ENCODE data around the gene MCAT.

The MCAT gene

GRCh38 chr22:43173566-43173965, 30.4 kb upstream of the MCAT start:
- in situ Hi-C loops (cut with MboI; ENCODE audit: low pct_unique_long_range_greater_than_20kb, low sequenced_read_pairs, unreplicated experiment): no loop called here
- DNase-seq (ENCODE audit: low spot score): no peak
- TF ChIP-seq, protein P1, sequence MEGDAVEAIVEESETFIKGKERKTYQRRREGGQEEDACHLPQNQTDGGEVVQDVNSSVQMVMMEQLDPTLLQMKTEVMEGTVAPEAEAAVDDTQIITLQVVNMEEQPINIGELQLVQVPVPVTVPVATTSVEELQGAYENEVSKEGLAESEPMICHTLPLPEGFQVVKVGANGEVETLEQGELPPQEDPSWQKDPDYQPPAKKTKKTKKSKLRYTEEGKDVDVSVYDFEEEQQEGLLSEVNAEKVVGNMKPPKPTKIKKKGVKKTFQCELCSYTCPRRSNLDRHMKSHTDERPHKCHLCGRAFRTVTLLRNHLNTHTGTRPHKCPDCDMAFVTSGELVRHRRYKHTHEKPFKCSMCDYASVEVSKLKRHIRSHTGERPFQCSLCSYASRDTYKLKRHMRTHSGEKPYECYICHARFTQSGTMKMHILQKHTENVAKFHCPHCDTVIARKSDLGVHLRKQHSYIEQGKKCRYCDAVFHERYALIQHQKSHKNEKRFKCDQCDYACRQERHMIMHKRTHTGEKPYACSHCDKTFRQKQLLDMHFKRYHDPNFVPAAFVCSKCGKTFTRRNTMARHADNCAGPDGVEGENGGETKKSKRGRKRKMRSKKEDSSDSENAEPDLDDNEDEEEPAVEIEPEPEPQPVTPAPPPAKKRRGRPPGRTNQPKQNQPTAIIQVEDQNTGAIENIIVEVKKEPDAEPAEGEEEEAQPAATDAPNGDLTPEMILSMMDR (IDR thresholded peaks at IDR 0.05; ENCODE audit: extremely low read depth, insufficient read depth, missing control alignments): no peak

GRCh38 chr22:43172191-43172590, 29.0 kb upstream of the MCAT start:
- TF ChIP-seq, protein P1 (IDR thresholded peaks at IDR 0.05; ENCODE audit: extremely low read depth, insufficient read depth, missing control alignments): no peak
- no peak for DNase-seq (ENCODE audit: low spot score)
- in situ Hi-C loops (cut with MboI; ENCODE audit: low pct_unique_long_range_greater_than_20kb, low sequenced_read_pairs, unreplicated experiment): no loop called here

DNA sequence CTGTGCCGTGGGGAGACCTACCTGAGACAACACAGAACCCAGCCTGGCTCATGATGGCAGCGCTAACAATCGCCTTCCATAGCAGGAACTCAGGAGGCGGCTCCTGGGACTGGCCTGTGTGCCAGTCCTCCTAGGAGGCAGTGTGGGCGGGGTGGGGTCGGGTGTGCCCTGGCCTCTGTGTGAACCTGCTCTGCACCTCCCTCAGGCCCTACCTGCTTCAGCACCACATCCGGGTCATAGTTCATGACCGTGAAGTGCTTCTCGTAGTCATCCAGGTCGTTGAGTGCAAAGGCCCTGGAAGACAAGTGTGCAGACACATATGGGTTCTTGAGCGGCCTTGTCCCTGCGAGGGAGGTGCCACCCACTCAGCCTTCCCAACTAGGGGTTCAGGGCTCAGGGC, 28.4 kb upstream of the MCAT start:
- in situ Hi-C loops (cut with MboI; ENCODE audit: low pct_unique_long_range_greater_than_20kb, low sequenced_read_pairs, unreplicated experiment): no loop called here
- no peak for DNase-seq (ENCODE audit: low spot score)
- TF ChIP-seq, protein P1 (IDR thresholded peaks at IDR 0.05; ENCODE audit: extremely low read depth, insufficient read depth, missing control alignments): no peak

DNA sequence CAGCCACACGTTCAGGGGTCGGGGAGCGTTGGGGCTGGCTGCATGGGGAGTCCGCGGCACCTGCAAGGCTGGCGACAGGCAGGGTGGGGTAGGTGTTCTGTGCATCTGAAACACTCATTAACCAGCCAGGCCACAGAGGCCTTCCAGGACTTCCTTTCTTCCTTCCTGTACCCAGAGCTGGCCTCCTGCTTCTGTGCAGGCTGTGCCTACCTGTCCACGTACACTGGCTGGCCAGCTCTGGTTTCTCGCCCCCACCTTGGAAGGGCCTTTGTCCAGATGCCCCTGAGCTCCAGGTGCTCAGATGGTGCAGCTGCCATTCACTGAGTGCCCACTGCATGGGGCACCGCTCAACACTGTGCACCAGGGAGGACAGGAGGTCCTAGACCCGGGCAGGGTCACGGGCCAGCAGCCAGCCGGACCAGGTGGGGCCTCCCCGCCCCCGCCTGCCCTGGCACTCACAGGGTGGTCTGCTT, 27.9 kb upstream of the MCAT start:
- DNase-seq (ENCODE audit: low spot score): no peak
- in situ Hi-C loops (cut with MboI; ENCODE audit: low pct_unique_long_range_greater_than_20kb, low sequenced_read_pairs, unreplicated experiment): no loop called here
- TF ChIP-seq, protein P1 (IDR thresholded peaks at IDR 0.05; ENCODE audit: extremely low read depth, insufficient read depth, missing control alignments): no peak

DNA sequence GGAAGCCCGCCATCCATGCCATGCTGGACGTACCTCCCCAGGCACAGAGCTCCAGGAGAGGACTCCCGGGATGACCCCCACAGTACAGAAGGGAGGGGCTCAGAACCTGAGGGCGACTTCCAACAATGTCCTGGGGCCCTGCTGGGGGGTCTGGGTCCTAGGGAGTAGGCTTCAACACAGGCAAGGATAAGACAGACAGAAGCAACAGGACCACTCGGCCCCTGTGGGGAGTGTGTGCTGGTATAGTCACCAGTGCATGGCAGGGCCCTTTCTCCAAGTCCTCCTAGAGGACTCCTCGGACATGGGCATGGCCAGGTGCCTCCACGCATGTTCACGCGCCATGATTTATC, 26.9 kb upstream of the MCAT start:
- in situ Hi-C loops (cut with MboI; ENCODE audit: low pct_unique_long_range_greater_than_20kb, low sequenced_read_pairs, unreplicated experiment): no loop called here
- DNase-seq (ENCODE audit: low spot score): no peak
- TF ChIP-seq, protein P1 (IDR thresholded peaks at IDR 0.05; ENCODE audit: extremely low read depth, insufficient read depth, missing control alignments): no peak

DNA sequence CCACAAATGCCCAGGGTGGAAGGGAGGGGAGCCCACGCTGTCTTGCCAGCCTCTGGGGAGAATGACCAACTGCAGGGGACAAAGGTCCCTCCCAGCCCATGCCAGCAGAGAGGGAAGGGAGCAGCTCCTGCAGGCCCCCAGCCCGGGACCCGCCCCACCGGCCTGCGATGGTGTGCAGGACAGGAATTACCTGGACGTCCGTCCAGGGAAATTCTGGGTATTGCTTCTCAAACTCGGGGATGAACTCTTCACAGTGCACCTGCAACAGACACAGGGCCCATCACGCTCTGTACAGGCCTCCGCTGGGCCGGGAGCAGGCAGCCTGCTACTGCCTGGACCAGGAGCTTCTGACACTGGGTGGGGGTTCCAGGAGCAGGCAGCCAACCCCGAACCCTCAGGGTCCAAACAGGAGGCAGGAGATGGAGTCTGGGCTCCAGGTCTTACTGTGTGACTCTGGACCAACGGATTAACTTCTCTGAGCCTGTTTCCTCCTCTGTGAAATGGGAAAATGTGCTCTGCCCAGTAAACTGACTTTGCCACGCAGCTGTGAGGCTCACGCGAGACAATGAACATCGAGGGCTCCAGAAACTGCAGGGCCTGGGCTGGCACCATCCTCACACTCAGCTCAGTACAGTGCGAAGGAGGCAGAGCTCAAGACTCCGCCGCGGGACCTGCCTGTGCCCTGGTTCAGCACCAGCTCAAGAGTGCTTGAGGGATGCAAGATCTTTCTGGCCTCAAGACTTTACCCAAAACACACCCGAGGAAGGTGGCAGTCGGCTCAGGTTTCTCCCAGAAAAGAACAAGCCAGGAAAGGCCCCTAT, 26.3 kb upstream of the MCAT start:
- in situ Hi-C loops (cut with MboI; ENCODE audit: low pct_unique_long_range_greater_than_20kb, low sequenced_read_pairs, unreplicated experiment): no loop called here
- TF ChIP-seq, protein P1 (IDR thresholded peaks at IDR 0.05; ENCODE audit: extremely low read depth, insufficient read depth, missing control alignments): no peak
- no peak for DNase-seq (ENCODE audit: low spot score)
